ENCODE data around the gene SUSD1. TPM values are rescaled to one million over a fixed set of nuclear protein-coding genes. Genes with fewer than 3 reads are reported as not detected.
A peak's percentile ranks its signal among the peaks of the same experiment; 100 is the strongest.

SUSD1 gene
- total RNA-seq, 3 donors from 2014 or later: 6.4 to 17.3 (median 13.1) TPM

DNA sequence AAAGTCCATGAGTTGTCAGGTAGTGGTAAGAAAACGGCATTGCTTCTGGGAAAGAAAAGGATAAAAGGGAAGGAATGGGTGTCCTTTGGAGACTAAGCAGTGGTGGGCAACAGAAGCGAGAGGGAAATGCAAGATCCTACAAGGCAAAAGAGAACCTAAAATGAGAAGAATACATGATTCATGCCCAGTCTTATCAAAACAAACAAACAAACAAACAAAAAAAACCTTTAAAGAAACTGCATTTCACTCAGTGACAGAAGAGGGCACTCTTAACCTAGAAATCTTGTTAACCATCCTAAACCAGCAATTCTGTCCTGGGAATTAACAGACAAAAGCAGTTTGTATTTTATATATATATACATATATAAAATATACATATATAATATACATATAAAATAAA is 88.5 kb downstream of the SUSD1 start:
- Histone ChIP-seq H3K4me3 (no peak overlapping the region), H3K27ac (no peak overlapping the region), H3K9me3 (no peaks in the 10 kb centered on the region), H3K36me3 (no peaks in the 10 kb centered on the region), H3K4me1 (no peaks in the 10 kb centered on the region), H3K27me3 (no peaks in the 10 kb centered on the region)
- no peak for TF ChIP-seq POLR2A (IDR thresholded peaks at IDR 0.05)
- TF ChIP-seq, protein P1, sequence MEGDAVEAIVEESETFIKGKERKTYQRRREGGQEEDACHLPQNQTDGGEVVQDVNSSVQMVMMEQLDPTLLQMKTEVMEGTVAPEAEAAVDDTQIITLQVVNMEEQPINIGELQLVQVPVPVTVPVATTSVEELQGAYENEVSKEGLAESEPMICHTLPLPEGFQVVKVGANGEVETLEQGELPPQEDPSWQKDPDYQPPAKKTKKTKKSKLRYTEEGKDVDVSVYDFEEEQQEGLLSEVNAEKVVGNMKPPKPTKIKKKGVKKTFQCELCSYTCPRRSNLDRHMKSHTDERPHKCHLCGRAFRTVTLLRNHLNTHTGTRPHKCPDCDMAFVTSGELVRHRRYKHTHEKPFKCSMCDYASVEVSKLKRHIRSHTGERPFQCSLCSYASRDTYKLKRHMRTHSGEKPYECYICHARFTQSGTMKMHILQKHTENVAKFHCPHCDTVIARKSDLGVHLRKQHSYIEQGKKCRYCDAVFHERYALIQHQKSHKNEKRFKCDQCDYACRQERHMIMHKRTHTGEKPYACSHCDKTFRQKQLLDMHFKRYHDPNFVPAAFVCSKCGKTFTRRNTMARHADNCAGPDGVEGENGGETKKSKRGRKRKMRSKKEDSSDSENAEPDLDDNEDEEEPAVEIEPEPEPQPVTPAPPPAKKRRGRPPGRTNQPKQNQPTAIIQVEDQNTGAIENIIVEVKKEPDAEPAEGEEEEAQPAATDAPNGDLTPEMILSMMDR (IDR thresholded peaks at IDR 0.05): no peak
- no peak for TF ChIP-seq POLR2AphosphoS5 (IDR thresholded peaks at IDR 0.05)
- DNase-seq (ENCODE audit: low spot score in 2 of 2): no peak
- intact Hi-C loops (cut with DNase I; ENCODE audit: low total_unique reads): no loop called here

GRCh38 chr9:112084907-112085306 is 90.2 kb downstream of the SUSD1 start:
- no peaks in the 10 kb centered on the region for H3K9me3 ChIP-seq
- no peak for DNase-seq (ENCODE audit: low spot score in 2 of 2)
- no peak overlapping the region for H3K4me3 ChIP-seq
- H3K4me1 ChIP-seq: no peaks in the 10 kb centered on the region
- intact Hi-C loops (cut with DNase I; ENCODE audit: low total_unique reads): no loop called here
- H3K27me3 ChIP-seq: no peaks in the 10 kb centered on the region
- TF ChIP-seq, protein P1 (IDR thresholded peaks at IDR 0.05): no peak
- TF ChIP-seq POLR2A (IDR thresholded peaks at IDR 0.05): no peak
- no peak for TF ChIP-seq POLR2AphosphoS5 (IDR thresholded peaks at IDR 0.05)
- H3K27ac ChIP-seq: no peak overlapping the region
- no peaks in the 10 kb centered on the region for H3K36me3 ChIP-seq

GRCh38 chr9:112084334-112084733 is 90.8 kb downstream of the SUSD1 start:
- Histone ChIP-seq H3K27me3 (no peaks in the 10 kb centered on the region), H3K27ac (no peak overlapping the region), H3K36me3 (no peaks in the 10 kb centered on the region), H3K9me3 (no peaks in the 10 kb centered on the region), H3K4me3 (no peak overlapping the region), H3K4me1 (no peaks in the 10 kb centered on the region)
- TF ChIP-seq, protein P1 (IDR thresholded peaks at IDR 0.05): no peak
- no peak for TF ChIP-seq POLR2AphosphoS5 (IDR thresholded peaks at IDR 0.05)
- TF ChIP-seq POLR2A (IDR thresholded peaks at IDR 0.05): no peak
- intact Hi-C loops (cut with DNase I; ENCODE audit: low total_unique reads): no loop called here
- DNase-seq (ENCODE audit: low spot score in 2 of 2): no peak

DNA sequence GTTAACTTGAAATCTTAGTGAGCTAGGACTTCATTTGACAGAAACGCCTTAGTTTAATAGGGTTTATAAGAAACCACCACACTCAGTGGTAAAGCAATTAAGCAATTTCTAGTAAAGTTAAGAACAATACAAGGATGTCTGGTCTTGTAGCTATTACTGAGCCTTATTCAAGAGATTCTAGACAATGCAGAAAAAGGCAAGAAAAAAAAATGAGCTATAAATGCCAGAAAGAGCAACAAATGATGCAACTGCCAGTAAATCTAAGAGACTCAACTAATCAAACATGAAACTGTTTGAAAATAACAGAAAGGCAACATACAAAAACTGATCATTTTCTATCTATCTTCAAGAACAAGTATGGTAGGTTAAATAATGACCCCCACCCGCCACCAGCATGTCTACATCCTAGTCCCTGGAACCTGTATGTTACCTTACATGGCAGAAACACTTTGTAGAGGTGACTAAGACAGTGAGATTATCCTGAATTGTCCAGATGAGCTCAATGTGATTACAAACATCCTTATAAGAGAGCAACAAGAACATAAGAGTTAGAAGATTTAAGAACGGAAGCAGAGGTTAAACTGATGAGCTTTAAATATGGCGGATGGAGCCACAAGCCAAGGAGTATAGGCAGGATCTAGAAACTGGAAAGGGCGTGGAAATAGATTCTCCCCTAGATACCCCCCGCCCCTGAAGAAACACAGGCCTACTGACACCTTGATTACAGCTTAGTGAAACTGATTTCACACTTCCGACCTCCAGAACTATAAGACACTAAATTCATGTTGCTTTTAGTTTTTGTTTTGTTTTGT is 93.0 kb downstream of the SUSD1 start:
- no peaks in the 10 kb centered on the region for H3K36me3 ChIP-seq
- no peaks in the 10 kb centered on the region for H3K9me3 ChIP-seq
- DNase-seq (ENCODE audit: low spot score in 2 of 2): no peak
- no peaks in the 10 kb centered on the region for H3K27me3 ChIP-seq
- TF ChIP-seq POLR2A (IDR thresholded peaks at IDR 0.05) (no peak), POLR2AphosphoS5 (IDR thresholded peaks at IDR 0.05) (no peak)
- TF ChIP-seq, protein P1 (IDR thresholded peaks at IDR 0.05): no peak
- intact Hi-C loops (cut with DNase I; ENCODE audit: low total_unique reads): no loop called here
- peak overlapping the region in 1 of 2 donors; percentile 38 for H3K27ac ChIP-seq
- H3K4me3 ChIP-seq: no peak overlapping the region
- no peaks in the 10 kb centered on the region for H3K4me1 ChIP-seq

- Histone ChIP-seq H3K27ac (peak overlapping the region in 1 of 2 donors; percentile 35), H3K4me1 (no peaks in the 10 kb centered on the region), H3K9me3 (no peaks in the 10 kb centered on the region), H3K27me3 (no peaks in the 10 kb centered on the region), H3K4me3 (no peak overlapping the region), H3K36me3 (no peaks in the 10 kb centered on the region)
- intact Hi-C loops (cut with DNase I; ENCODE audit: low total_unique reads): no loop called here
- no peak for TF ChIP-seq POLR2AphosphoS5 (IDR thresholded peaks at IDR 0.05)
- TF ChIP-seq POLR2A (IDR thresholded peaks at IDR 0.05): no peak
- TF ChIP-seq, protein P1 (IDR thresholded peaks at IDR 0.05): no peak
- no peak for DNase-seq (ENCODE audit: low spot score in 2 of 2)
Measured at GRCh38 chr9:112080831-112081542, 94.1 kb downstream of the SUSD1 start.
